Ishikawa (cell line): ENCODE results near the gene FURIN.

Experiments used
- EP300 ChIP-seq: IDR thresholded peaks from 2 replicates; pipeline ENCODE4 v1.6.1; 2012; ENCODE audit warnings: borderline replicate concordance
- NFIC ChIP-seq: IDR thresholded peaks from 2 replicates; pipeline ENCODE4 v1.6.1; 2012
- TAF1 ChIP-seq: IDR thresholded peaks from 2 replicates; pipeline ENCODE4 v1.6.1; 2012; ENCODE audit warnings: low read depth, mild to moderate bottlenecking
- TCF12 ChIP-seq: IDR thresholded peaks from 2 replicates; pipeline ENCODE4 v1.6.1; 2012; ENCODE audit warnings: low read depth
- TF ChIP-seq, protein P1 (sequence below): IDR thresholded peaks from 2 replicates; pipeline ENCODE4 v1.6.1; 2012

DNA sequence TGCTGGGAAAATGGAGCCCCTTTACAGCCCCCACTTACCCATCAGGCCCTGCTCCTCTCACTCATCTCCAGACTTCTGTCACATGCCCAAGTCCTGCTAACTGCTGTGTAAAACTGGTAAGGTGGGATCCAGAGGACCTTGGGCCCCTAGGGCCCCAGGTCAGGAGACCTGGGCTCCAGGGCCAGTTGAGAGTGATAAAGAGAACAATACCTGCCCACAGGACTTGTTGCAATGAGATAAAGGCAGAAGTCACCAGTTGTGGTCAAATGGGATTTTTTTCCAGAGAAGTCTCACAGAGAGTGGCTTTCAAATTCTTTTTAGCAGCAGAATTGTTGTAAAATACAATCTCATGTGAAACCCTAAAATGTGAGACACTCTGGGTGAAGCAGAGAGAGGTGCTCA lies 753 bp downstream of the FURIN start:
- TF ChIP-seq EP300 = no peak
- no peak for TF ChIP-seq TCF12
- TF ChIP-seq NFIC = no peak
- TF ChIP-seq, protein P1, sequence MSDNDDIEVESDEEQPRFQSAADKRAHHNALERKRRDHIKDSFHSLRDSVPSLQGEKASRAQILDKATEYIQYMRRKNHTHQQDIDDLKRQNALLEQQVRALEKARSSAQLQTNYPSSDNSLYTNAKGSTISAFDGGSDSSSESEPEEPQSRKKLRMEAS = no peak
- no peak for TF ChIP-seq TAF1
